ENCODE results near the gene EML4. TPM values are rescaled to one million over a fixed set of nuclear protein-coding genes. Genes with fewer than 3 reads are reported as not detected.
A peak's percentile ranks its signal among the peaks of the same experiment; 100 is the strongest.

EML4 gene
- total and polyA plus RNA-seq, 2 of the 13 experiments (the other 11 are each of a cell fraction or from before 2014, with no cell fraction given), result 243 to 476 TPM

- peak; percentile 57; the same call in 1 of the 2 replicates for TF ChIP-seq MIER2 (CRISPR knock-in tag; IDR thresholded peaks at IDR 0.05)
- TF ChIP-seq ZFX (CRISPR knock-in tag; IDR thresholded peaks at IDR 0.05; ENCODE audit: low read depth), result peak; percentile 44; the same call in 1 of the 2 replicates
Observed at GRCh38 chr2:42196403-42197267, 27.5 kb downstream of the EML4 start (continued).

- H3K79me2 ChIP-seq (ENCODE audit: insufficient read depth, low read length), result peaks cover 98% of the 10 kb centered on the region
- ChIA-PET POLR2A (no interaction called here), CTCF (ENCODE audit: low intra/inter-chr PET ratio, low total read pairs) (interaction anchor here (2.4 kb wide), 1 partner anchor 101 kb away, joined by 39 read pairs; no protein-coding TSS in a partner anchor)
- no TSS peak for BruUV-seq (replicated peaks)
- H3K4me3 ChIP-seq (replicated peaks in 1 of 3; ENCODE audit: insufficient read depth in 1 of 3, low read depth in 2 of 3, low read length in 3 of 3), result no peak overlapping the region
- H4K20me1 ChIP-seq (ENCODE audit: insufficient read depth, low read length), result peaks cover 74% of the 10 kb centered on the region
- peak overlapping the region; percentile 40; the same call in 1 of the 2 replicates for H3K4me2 ChIP-seq (ENCODE audit: low read depth, low read length)
- no peak for TF ChIP-seq PHF21A (CRISPR knock-in tag; IDR thresholded peaks at IDR 0.05)
- TF ChIP-seq ZNF615 (CRISPR knock-in tag; IDR thresholded peaks at IDR 0.05; ENCODE audit: borderline replicate concordance), result 0 out of 2 replicates have a peak, but pooled peaks have one; percentile 57
- peak; percentile 92 for TF ChIP-seq RBM22 (optimal IDR thresholded peaks at IDR 0.05; ENCODE audit: low read length)
- peak; percentile 14; the same call in 1 of the 2 replicates for TF ChIP-seq ERF (CRISPR knock-in tag; IDR thresholded peaks at IDR 0.05)
- TF ChIP-seq ZFP91 (CRISPR knock-in tag; IDR thresholded peaks at IDR 0.05; ENCODE audit: borderline replicate concordance), result no peak
- 0 out of 2 replicates have a peak, but pooled peaks have one; percentile 47 for TF ChIP-seq RNF219 (CRISPR knock-in tag; IDR thresholded peaks at IDR 0.05)
- DNase-seq (ENCODE audit: low spot score), result no peak
- peaks cover 7 to 25% of the 10 kb centered on the region in 2 experiments for H3K36me3 ChIP-seq (replicated peaks in 1 of 2; ENCODE audit: control insufficient read depth in 1 of 2, insufficient read depth in 2 of 2, low read length in 2 of 2)
- ATAC-seq, result no peak
- 87% methylated on average over 1 of the region's 1 CpG for WGBS (ENCODE audit: low lambda C conversion rate)
- peak overlapping the region; percentile 78 for H3K27ac ChIP-seq (ENCODE audit: extremely low read length, insufficient read depth, low read length)
- no peaks in the 10 kb centered on the region for H3K9me3 ChIP-seq (ENCODE audit: low read length)
- FAIRE-seq, result no peak
- intact Hi-C loops (cut with micrococcal nuclease; ENCODE audit: unreplicated experiment), result loop anchor here (5.0 kb wide), 1 partner anchor 345 kb away; no protein-coding TSS in a partner anchor
- H2AFZ ChIP-seq (ENCODE audit: low read length), result no peak overlapping the region
- H3K27me3 ChIP-seq (ENCODE audit: control insufficient read depth in 1 of 2, insufficient read depth in 2 of 2, low read length in 2 of 2), result no peaks in the 10 kb centered on the region
- in situ Hi-C loops (cut with HindIII; ENCODE audit: extremely low pct_ligation_motif_present, low pct_unique_long_range_greater_than_20kb), result loop anchor here (5.0 to 25.0 kb wide), 2 partner anchors 100 to 335 kb away; no protein-coding TSS in a partner anchor
- no peak overlapping the region for H3K9ac ChIP-seq (ENCODE audit: insufficient read depth, low read depth, low read length)
- peaks cover 100% of the 10 kb centered on the region for H3K4me1 ChIP-seq (ENCODE audit: insufficient read depth, low read length)
Observed at GRCh38 chr2:42197792-42198191, 28.6 kb downstream of the EML4 start.

Data from HepG2 (cell line).